ENCODE results near the gene ZXDC.

ZXDC gene

GRCh38 chr3:126474498-126475412, 936 bp downstream of the ZXDC start:
- no peaks in the 10 kb centered on the region for H3K9me3 ChIP-seq (ENCODE audit: control insufficient read depth, low read length)
- peak overlapping the region; percentile 12 for H3K4me3 ChIP-seq (ENCODE audit: low read length)
- peak overlapping the region; percentile 55 for H3K9ac ChIP-seq (ENCODE audit: low read length)
- peaks cover 22% of the 10 kb centered on the region for H3K4me1 ChIP-seq (ENCODE audit: control insufficient read depth, insufficient read depth, low read length)
- H3K27me3 ChIP-seq (ENCODE audit: control insufficient read depth, insufficient read depth, low read length): no peaks in the 10 kb centered on the region
- H3K36me3 ChIP-seq (ENCODE audit: control insufficient read depth, insufficient read depth, low read length): peaks cover 8% of the 10 kb centered on the region

GRCh38 chr3:126473292-126474168, 2.2 kb downstream of the ZXDC start:
- Histone ChIP-seq H3K9ac (ENCODE audit: low read length) (peak overlapping the region; percentile 31), H3K36me3 (ENCODE audit: control insufficient read depth, insufficient read depth, low read length) (peaks cover 21% of the 10 kb centered on the region), H3K9me3 (ENCODE audit: control insufficient read depth, low read length) (no peaks in the 10 kb centered on the region), H3K4me3 (ENCODE audit: low read length) (peak overlapping the region; percentile 7), H3K27me3 (ENCODE audit: control insufficient read depth, insufficient read depth, low read length) (no peaks in the 10 kb centered on the region), H3K4me1 (ENCODE audit: control insufficient read depth, insufficient read depth, low read length) (peaks cover 22% of the 10 kb centered on the region)

GRCh38 chr3:126472277-126473006, 3.2 kb downstream of the ZXDC start:
- Histone ChIP-seq H3K9me3 (ENCODE audit: control insufficient read depth, low read length) (no peaks in the 10 kb centered on the region), H3K27me3 (ENCODE audit: control insufficient read depth, insufficient read depth, low read length) (no peaks in the 10 kb centered on the region), H3K9ac (ENCODE audit: low read length) (peak overlapping the region; percentile 31), H3K36me3 (ENCODE audit: control insufficient read depth, insufficient read depth, low read length) (peaks cover 27% of the 10 kb centered on the region), H3K4me3 (ENCODE audit: low read length) (peak overlapping the region; percentile 7), H3K4me1 (ENCODE audit: control insufficient read depth, insufficient read depth, low read length) (peaks cover 22% of the 10 kb centered on the region)

- no peak overlapping the region for H3K4me3 ChIP-seq (ENCODE audit: low read length)
- H3K27me3 ChIP-seq (ENCODE audit: control insufficient read depth, insufficient read depth, low read length): no peaks in the 10 kb centered on the region
- peaks cover 43% of the 10 kb centered on the region for H3K36me3 ChIP-seq (ENCODE audit: control insufficient read depth, insufficient read depth, low read length)
- no peaks in the 10 kb centered on the region for H3K9me3 ChIP-seq (ENCODE audit: control insufficient read depth, low read length)
- peaks cover 22% of the 10 kb centered on the region for H3K4me1 ChIP-seq (ENCODE audit: control insufficient read depth, insufficient read depth, low read length)
- H3K9ac ChIP-seq (ENCODE audit: low read length): no peak overlapping the region
These were observed 6.2 kb downstream of the ZXDC start for GRCh38 chr3:126469479-126469878.

GRCh38 chr3:126468028-126468891, 7.4 kb downstream of the ZXDC start:
- Histone ChIP-seq H3K9ac (ENCODE audit: low read length) (no peak overlapping the region), H3K27me3 (ENCODE audit: control insufficient read depth, insufficient read depth, low read length) (no peaks in the 10 kb centered on the region), H3K9me3 (ENCODE audit: control insufficient read depth, low read length) (no peaks in the 10 kb centered on the region), H3K4me1 (ENCODE audit: control insufficient read depth, insufficient read depth, low read length) (peaks cover 16% of the 10 kb centered on the region), H3K36me3 (ENCODE audit: control insufficient read depth, insufficient read depth, low read length) (peaks cover 48% of the 10 kb centered on the region), H3K4me3 (ENCODE audit: low read length) (no peak overlapping the region)

- Histone ChIP-seq H3K4me3 (ENCODE audit: low read length) (no peak overlapping the region), H3K9ac (ENCODE audit: low read length) (no peak overlapping the region), H3K4me1 (ENCODE audit: control insufficient read depth, insufficient read depth, low read length) (peaks cover 9% of the 10 kb centered on the region), H3K36me3 (ENCODE audit: control insufficient read depth, insufficient read depth, low read length) (peaks cover 48% of the 10 kb centered on the region), H3K27me3 (ENCODE audit: control insufficient read depth, insufficient read depth, low read length) (no peaks in the 10 kb centered on the region), H3K9me3 (ENCODE audit: control insufficient read depth, low read length) (no peaks in the 10 kb centered on the region)
These were observed 8.1 kb downstream of the ZXDC start for GRCh38 chr3:126467611-126467955.

GRCh38 chr3:126466886-126467610, 8.6 kb downstream of the ZXDC start:
- Histone ChIP-seq H3K4me1 (ENCODE audit: control insufficient read depth, insufficient read depth, low read length) (peaks cover 4% of the 10 kb centered on the region), H3K9me3 (ENCODE audit: control insufficient read depth, low read length) (no peaks in the 10 kb centered on the region), H3K9ac (ENCODE audit: low read length) (no peak overlapping the region), H3K36me3 (ENCODE audit: control insufficient read depth, insufficient read depth, low read length) (peaks cover 48% of the 10 kb centered on the region), H3K4me3 (ENCODE audit: low read length) (no peak overlapping the region), H3K27me3 (ENCODE audit: control insufficient read depth, insufficient read depth, low read length) (no peaks in the 10 kb centered on the region)

GRCh38 chr3:126465928-126466544, 9.7 kb downstream of the ZXDC start:
- Histone ChIP-seq H3K4me1 (ENCODE audit: control insufficient read depth, insufficient read depth, low read length) (no peaks in the 10 kb centered on the region), H3K9ac (ENCODE audit: low read length) (no peak overlapping the region), H3K27me3 (ENCODE audit: control insufficient read depth, insufficient read depth, low read length) (no peaks in the 10 kb centered on the region), H3K9me3 (ENCODE audit: control insufficient read depth, low read length) (no peaks in the 10 kb centered on the region), H3K4me3 (ENCODE audit: low read length) (no peak overlapping the region), H3K36me3 (ENCODE audit: control insufficient read depth, insufficient read depth, low read length) (peaks cover 48% of the 10 kb centered on the region)

- Histone ChIP-seq H3K4me1 (ENCODE audit: control insufficient read depth, insufficient read depth, low read length) (no peaks in the 10 kb centered on the region), H3K36me3 (ENCODE audit: control insufficient read depth, insufficient read depth, low read length) (peaks cover 46% of the 10 kb centered on the region)
These were observed 10.7 kb downstream of the ZXDC start for GRCh38 chr3:126464997-126465396.

GRCh38 chr3:126464494-126464893, 11.2 kb downstream of the ZXDC start:
- no peak overlapping the region for H3K9ac ChIP-seq (ENCODE audit: low read length)
- no peaks in the 10 kb centered on the region for H3K4me1 ChIP-seq (ENCODE audit: control insufficient read depth, insufficient read depth, low read length)
- H3K27me3 ChIP-seq (ENCODE audit: control insufficient read depth, insufficient read depth, low read length): no peaks in the 10 kb centered on the region
- H3K36me3 ChIP-seq (ENCODE audit: control insufficient read depth, insufficient read depth, low read length): peaks cover 43% of the 10 kb centered on the region
- H3K4me3 ChIP-seq (ENCODE audit: low read length): no peak overlapping the region
- no peaks in the 10 kb centered on the region for H3K9me3 ChIP-seq (ENCODE audit: control insufficient read depth, low read length)

More at GRCh38 chr3:126464997-126465396, 10.7 kb downstream of the ZXDC start:
- no peak overlapping the region for H3K9ac ChIP-seq (ENCODE audit: low read length)
- no peaks in the 10 kb centered on the region for H3K27me3 ChIP-seq (ENCODE audit: control insufficient read depth, insufficient read depth, low read length)
- H3K9me3 ChIP-seq (ENCODE audit: control insufficient read depth, low read length): no peaks in the 10 kb centered on the region
- no peak overlapping the region for H3K4me3 ChIP-seq (ENCODE audit: low read length)

Data from mucosa of stomach (tissue), 1 donor.